Measurements from ENCODE around the gene DOK6. TPM values are rescaled to one million over a fixed set of nuclear protein-coding genes. Genes with fewer than 3 reads are reported as not detected.
A peak's percentile ranks its signal among the peaks of the same experiment; 100 is the strongest.

DOK6 gene
- total RNA-seq, 2 donors from 2014 or later: 0.59 to 0.61 TPM

DNA sequence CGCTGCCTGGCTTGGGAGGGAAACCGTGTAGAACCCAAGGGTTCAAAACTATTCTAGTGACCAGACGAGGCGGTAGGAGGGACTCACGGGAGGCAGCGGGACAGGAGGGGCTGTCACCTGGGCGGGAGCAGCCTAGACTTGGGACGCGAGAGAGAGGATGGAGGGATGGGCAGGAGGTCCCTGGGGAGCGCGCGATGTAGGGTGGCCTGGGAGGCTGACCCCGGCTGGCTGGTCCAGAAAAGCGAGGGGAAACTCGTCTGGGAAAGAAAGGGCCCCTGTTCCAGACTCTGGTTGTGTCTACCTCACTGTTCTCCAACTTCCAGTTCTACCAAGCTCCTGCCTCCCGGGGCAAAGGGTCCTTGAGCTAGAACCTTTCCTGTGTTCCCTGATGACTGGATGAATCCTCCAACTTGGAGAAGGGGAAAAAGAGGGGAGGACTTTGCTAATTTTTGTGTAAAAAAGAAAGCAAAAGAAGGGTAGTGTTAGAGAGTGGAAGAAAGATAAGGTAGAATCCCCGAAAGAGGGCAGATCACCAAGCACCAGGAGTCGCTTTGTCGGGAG, 1.4 kb downstream of the DOK6 start:
- no peaks in the 10 kb centered on the region for H3K36me3 ChIP-seq
- no peak overlapping the region for H3K27ac ChIP-seq
- peak overlapping the region; percentile 30 for H3K4me3 ChIP-seq
- H3K27me3 ChIP-seq: peaks cover 39% of the 10 kb centered on the region
- DNase-seq: no peak
- no peak overlapping the region for H3K9ac ChIP-seq (ENCODE audit: low read depth in 2 of 2, low read length in 2 of 2)
- no peaks in the 10 kb centered on the region for H3K9me3 ChIP-seq
- intact Hi-C loops (cut with DNase I): no loop called here
- no peaks in the 10 kb centered on the region for H3K4me1 ChIP-seq
- TF ChIP-seq, protein P1, sequence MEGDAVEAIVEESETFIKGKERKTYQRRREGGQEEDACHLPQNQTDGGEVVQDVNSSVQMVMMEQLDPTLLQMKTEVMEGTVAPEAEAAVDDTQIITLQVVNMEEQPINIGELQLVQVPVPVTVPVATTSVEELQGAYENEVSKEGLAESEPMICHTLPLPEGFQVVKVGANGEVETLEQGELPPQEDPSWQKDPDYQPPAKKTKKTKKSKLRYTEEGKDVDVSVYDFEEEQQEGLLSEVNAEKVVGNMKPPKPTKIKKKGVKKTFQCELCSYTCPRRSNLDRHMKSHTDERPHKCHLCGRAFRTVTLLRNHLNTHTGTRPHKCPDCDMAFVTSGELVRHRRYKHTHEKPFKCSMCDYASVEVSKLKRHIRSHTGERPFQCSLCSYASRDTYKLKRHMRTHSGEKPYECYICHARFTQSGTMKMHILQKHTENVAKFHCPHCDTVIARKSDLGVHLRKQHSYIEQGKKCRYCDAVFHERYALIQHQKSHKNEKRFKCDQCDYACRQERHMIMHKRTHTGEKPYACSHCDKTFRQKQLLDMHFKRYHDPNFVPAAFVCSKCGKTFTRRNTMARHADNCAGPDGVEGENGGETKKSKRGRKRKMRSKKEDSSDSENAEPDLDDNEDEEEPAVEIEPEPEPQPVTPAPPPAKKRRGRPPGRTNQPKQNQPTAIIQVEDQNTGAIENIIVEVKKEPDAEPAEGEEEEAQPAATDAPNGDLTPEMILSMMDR (IDR thresholded peaks at IDR 0.05): no peak

GRCh38 chr18:69402533-69402989, 1.9 kb downstream of the DOK6 start:
- no peak overlapping the region for H3K4me3 ChIP-seq

DNA sequence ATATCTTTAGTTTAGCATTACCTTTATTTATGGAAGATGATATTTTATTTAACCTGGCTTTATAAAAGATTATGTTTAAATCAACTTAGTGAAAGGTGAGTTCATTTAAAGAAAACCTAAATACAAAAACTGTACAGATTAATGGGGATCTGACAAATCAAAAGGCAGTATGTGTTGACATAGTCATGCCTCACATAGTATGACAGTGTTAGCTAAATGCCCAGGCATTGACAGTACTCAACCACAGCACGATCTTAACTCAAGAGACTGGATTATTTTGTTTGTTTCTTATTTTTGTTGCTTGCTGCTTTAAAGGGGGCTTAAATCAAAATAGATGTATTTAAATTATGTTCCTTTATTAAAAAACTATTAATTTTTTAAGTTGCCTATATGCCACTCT, 7.8 kb downstream of the DOK6 start:
- Histone ChIP-seq H3K36me3 (no peaks in the 10 kb centered on the region), H3K9me3 (no peaks in the 10 kb centered on the region), H3K9ac (ENCODE audit: low read depth in 2 of 2, low read length in 2 of 2) (no peak overlapping the region), H3K4me1 (no peaks in the 10 kb centered on the region), H3K27ac (no peak overlapping the region), H3K27me3 (no peaks in the 10 kb centered on the region), H3K4me3 (no peak overlapping the region)
- intact Hi-C loops (cut with DNase I): no loop called here
- TF ChIP-seq, protein P1 (IDR thresholded peaks at IDR 0.05): no peak
- DNase-seq: no peak

More at GRCh38 chr18:69402533-69402989, 1.9 kb downstream of the DOK6 start:
- no peaks in the 10 kb centered on the region for H3K9me3 ChIP-seq
- no peak overlapping the region for H3K9ac ChIP-seq (ENCODE audit: low read depth in 2 of 2, low read length in 2 of 2)
- no peak overlapping the region for H3K27ac ChIP-seq
- no peak for DNase-seq
- TF ChIP-seq, protein P1 (IDR thresholded peaks at IDR 0.05): no peak
- H3K27me3 ChIP-seq: peaks cover 39% of the 10 kb centered on the region
- no peaks in the 10 kb centered on the region for H3K4me1 ChIP-seq
- H3K36me3 ChIP-seq: no peaks in the 10 kb centered on the region
- intact Hi-C loops (cut with DNase I): no loop called here

DNA sequence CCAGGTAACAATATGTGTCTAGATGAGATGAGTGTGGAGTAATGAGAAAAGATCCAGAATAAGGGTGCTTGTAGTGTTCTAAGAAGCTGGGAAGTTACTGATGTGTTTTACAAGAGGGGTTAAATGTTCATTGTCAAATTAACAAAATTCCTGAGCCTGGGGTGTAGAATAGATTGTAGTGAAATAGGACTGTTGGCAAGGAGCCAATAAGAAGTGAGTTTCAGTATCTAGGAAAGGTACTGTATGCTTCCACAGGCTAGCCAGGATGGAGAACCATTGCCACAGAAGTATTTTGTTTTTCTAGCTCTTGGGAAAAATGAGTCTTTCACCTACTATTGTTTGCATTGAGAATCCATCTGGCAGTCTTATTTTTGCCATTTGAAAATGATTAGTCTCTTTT, 10.5 kb downstream of the DOK6 start:
- Histone ChIP-seq H3K36me3 (no peaks in the 10 kb centered on the region), H3K4me1 (no peaks in the 10 kb centered on the region), H3K4me3 (no peak overlapping the region), H3K9me3 (no peaks in the 10 kb centered on the region), H3K27me3 (no peaks in the 10 kb centered on the region), H3K9ac (ENCODE audit: low read depth in 2 of 2, low read length in 2 of 2) (no peak overlapping the region), H3K27ac (no peak overlapping the region)
- TF ChIP-seq, protein P1 (IDR thresholded peaks at IDR 0.05): no peak
- no peak for DNase-seq
- intact Hi-C loops (cut with DNase I): no loop called here

GRCh38 chr18:69414184-69414583, 13.5 kb downstream of the DOK6 start:
- Histone ChIP-seq H3K4me1 (no peaks in the 10 kb centered on the region), H3K9ac (ENCODE audit: low read depth in 2 of 2, low read length in 2 of 2) (no peak overlapping the region), H3K36me3 (no peaks in the 10 kb centered on the region), H3K27ac (no peak overlapping the region), H3K9me3 (no peaks in the 10 kb centered on the region), H3K27me3 (no peaks in the 10 kb centered on the region), H3K4me3 (no peak overlapping the region)
- intact Hi-C loops (cut with DNase I): no loop called here
- TF ChIP-seq, protein P1 (IDR thresholded peaks at IDR 0.05): no peak
- DNase-seq: no peak

Data from colonic mucosa (tissue), 4 donors.